HG02938 (cell line): ENCODE results near the gene FOXL1.
"Not testable (repeated sequence)": the region's sequence is repeated elsewhere in the genome, so short reads cannot be mapped to it uniquely, and the experiment has no call there.

Source experiments
- ATAC-seq: cut with Tn5 transposase; IDR thresholded peaks from one replicate; pipeline ENCODE4 v1.9.1; 2021; ENCODE audit warnings: mild to moderate bottlenecking, moderate library complexity; ENCODE audit not compliant: unreplicated experiment

FOXL1 gene

GRCh38 chr16:86579268-86580062 lies 1.1 kb downstream of the FOXL1 start:
- no peak for ATAC-seq

GRCh38 chr16:86580063-86580790 lies 1.9 kb downstream of the FOXL1 start:
- no peak for ATAC-seq

- ATAC-seq = no peak
Observed at GRCh38 chr16:86580791-86581170, 2.4 kb downstream of the FOXL1 start.

GRCh38 chr16:86581458-86581857 lies 3.1 kb downstream of the FOXL1 start:
- ATAC-seq = no peak

- no peak for ATAC-seq
Observed at GRCh38 chr16:86584071-86584685, 5.8 kb downstream of the FOXL1 start.

GRCh38 chr16:86584726-86585721 lies 6.7 kb downstream of the FOXL1 start:
- ATAC-seq = no peak

- ATAC-seq = no peak
Observed at GRCh38 chr16:86585821-86586611, 7.7 kb downstream of the FOXL1 start.

- no peak for ATAC-seq
Observed at GRCh38 chr16:86587487-86587886, 9.1 kb downstream of the FOXL1 start.

GRCh38 chr16:86587955-86588354 lies 9.6 kb downstream of the FOXL1 start:
- ATAC-seq = not testable (repeated sequence)

- ATAC-seq = no peak
Observed at GRCh38 chr16:86590501-86591144, 12.3 kb downstream of the FOXL1 start.

GRCh38 chr16:86591270-86591669 lies 12.9 kb downstream of the FOXL1 start:
- ATAC-seq = no peak

GRCh38 chr16:86593913-86594620 lies 15.7 kb downstream of the FOXL1 start:
- ATAC-seq = no peak

GRCh38 chr16:86594721-86595120 lies 16.4 kb downstream of the FOXL1 start:
- no peak for ATAC-seq

- no peak for ATAC-seq
Observed at GRCh38 chr16:86595983-86596605, 17.7 kb downstream of the FOXL1 start.

- no peak for ATAC-seq
Observed at GRCh38 chr16:86597126-86597879, 19.0 kb downstream of the FOXL1 start.

GRCh38 chr16:86597880-86598606 lies 19.7 kb downstream of the FOXL1 start:
- ATAC-seq = no peak
